GM19468 (cell line): ENCODE data around the gene ZNF714.

Experiments used
- ATAC-seq: cut with Tn5 transposase; IDR thresholded peaks from one replicate; pipeline ENCODE4 v1.9.1; 2021; ENCODE audit warnings: mild to moderate bottlenecking, moderate library complexity, moderate number of reproducible peaks; ENCODE audit not compliant: unreplicated experiment; ENCODE audit errors: extremely low read depth

ZNF714 gene

DNA sequence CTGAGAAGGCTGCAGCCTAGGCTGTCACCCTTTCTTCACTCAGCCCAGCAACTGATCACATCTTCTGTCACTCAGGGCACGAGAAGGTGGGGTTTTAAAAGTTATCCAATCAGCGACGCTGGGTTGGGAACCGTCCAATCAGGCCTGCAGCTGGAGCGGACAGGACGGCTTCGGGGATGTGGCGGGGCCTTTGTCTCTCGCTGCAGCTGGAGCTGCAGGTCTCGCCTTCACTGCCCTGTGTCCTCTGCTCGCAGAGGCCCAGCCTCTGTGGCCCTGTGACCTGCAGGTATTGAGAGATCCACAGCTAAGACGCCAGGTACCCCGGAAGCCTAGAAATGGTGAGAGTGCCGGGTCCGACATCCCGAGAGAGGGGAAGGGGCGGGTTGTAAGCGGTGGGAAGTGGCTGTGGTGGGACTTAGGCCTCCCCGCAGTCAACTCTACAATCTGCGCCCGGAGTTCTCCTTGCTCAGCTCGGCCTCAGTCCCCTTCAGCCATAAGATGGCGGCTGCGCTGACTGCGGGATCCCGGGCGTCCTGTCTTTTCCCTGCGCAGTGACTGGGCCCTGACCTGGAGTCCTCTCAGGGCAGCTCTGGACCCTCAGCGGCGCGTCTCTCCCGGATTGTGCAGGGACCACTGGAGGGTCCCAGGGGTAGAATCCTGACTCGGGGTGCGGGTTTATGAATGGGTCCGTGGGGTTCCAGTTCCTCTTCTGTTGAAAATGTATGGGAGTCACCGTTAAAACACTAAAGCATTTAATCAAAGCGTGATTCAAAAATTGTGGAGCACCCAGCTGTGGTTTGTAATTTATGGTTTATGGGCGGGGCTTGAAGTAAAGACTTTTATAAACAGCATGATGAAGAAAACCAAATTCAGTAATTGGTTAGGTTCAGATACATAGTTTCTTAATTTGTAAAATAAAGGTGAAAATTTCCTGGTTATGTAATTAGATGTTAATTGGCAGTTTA, at the start of gene ZNF714:
ZNF714 (plus strand) TSS at position 193 of the 965 bp plus-strand sequence. CDS start 16,066 bp downstream, outside the sequence.
- peak; percentile 97 for ATAC-seq

- ATAC-seq: no peak
Measured at GRCh38 chr19:21045028-21045427, 37.0 kb upstream of the ZNF714 start.

DNA sequence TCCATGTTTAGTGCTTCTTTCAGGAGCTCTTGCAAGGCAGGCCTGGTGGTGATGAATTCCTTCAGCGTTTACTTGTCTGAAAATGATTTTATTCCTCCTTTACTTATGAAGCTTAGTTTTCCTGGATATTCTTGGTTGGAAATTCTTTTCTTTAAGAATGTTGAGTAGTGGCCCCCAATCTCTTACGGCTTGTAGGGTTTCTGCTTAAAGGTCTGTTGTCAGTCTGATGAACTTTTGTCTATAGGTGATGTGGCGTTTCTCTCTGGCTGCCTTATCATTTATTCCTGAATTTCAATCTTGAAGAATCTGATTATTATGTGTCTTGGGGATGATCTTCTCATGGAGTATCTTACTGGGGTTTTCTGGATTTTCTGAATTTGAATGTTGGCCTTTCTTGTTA, 35.5 kb upstream of the ZNF714 start:
- no peak for ATAC-seq

GRCh38 chr19:21047716-21048115, 34.3 kb upstream of the ZNF714 start:
- no peak for ATAC-seq

GRCh38 chr19:21052902-21053301, 29.1 kb upstream of the ZNF714 start:
- ATAC-seq: no peak

DNA sequence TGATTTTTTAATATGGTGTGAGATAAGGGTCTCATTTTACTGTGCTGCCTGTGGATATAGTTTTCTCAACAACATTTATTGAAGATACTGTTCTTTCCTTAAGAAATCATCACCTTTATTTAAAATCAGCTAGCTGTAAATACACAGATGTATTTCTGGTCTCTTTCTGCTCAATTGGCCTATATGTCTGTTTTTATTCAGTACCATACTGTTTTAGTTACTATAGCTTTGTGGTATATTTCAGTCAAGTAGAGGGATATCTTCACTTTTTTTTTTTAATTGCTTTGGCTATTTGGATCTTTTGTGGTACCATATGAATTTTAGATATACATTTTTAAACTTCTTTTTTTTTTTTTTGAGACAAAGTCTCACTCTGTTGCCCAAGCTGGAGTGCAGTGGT, 16.7 kb upstream of the ZNF714 start:
- no peak for ATAC-seq

DNA sequence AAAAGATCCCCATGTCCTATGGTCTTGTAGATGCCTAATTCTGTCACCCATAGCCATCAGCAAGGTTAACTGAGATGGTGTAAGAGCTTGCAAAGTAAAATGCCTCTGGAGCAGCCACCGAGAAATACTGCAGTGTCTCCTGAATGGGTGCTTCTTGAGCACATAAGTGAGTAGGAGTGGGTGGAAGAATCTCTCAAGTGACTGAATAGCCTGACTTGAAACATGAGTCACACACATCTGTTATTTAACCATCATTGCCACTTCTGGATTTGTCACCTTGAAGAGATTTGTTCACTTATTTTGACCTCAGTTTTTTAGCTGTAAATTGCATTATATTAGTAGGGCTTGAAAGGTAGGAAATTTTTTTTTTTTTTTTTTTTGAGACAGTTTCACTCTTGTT, 2.3 kb downstream of the ZNF714 start:
- ATAC-seq: no peak

GRCh38 chr19:21087871-21088270, 5.9 kb downstream of the ZNF714 start:
- ATAC-seq: no peak

GRCh38 chr19:21092109-21092508, 10.1 kb downstream of the ZNF714 start:
- ATAC-seq: no peak

DNA sequence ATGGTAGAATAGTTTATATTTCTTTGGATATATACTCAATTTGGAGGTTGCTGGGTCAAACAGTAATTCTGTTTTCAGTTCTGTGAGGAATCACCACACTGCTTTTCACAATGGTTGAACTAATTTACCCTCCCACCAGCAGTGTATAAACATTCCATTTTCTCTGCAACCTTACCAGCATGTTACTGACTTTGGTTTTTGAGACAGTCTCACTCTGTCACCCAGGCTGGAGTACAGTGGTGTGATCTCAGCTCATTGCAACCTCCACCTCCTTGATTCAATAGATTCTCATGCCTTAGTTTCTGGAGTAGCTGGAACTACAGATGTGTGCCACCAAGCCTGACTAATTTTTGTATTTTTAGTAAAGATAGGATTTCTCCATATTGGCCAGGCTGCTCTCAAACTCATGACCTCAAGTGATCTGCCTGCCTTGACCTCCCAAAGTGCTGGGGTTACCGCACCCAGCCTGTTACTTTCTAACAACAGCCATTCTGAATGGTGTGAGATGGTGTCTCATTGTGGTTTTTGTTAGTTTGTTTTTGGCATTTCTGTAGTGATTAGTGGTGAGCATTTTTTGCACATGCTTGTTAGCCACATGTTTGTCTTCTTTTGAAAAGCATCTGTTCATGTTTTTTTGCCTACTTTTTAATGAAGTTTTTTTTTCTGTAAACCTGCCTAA, 12.5 kb downstream of the ZNF714 start:
- ATAC-seq: no peak

DNA sequence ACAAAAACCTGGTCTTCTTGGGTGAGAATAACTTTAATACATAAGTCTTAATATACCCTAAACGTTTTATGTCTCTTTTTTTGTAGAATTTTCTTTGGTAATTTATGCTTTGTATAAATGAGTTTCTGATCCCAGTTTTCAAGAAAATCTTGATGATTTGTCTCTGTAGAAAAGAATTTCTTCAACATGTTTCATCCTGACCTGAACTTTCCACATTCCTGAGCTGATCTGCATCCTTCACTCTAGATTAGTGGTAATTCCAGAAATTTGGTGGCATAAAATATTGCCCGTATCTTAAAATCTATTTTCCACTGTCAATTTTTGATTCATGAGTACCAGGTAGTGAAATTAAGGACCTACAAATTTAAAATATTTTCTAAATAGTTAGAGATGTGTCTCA, 16.3 kb downstream of the ZNF714 start:
- no peak for ATAC-seq

DNA sequence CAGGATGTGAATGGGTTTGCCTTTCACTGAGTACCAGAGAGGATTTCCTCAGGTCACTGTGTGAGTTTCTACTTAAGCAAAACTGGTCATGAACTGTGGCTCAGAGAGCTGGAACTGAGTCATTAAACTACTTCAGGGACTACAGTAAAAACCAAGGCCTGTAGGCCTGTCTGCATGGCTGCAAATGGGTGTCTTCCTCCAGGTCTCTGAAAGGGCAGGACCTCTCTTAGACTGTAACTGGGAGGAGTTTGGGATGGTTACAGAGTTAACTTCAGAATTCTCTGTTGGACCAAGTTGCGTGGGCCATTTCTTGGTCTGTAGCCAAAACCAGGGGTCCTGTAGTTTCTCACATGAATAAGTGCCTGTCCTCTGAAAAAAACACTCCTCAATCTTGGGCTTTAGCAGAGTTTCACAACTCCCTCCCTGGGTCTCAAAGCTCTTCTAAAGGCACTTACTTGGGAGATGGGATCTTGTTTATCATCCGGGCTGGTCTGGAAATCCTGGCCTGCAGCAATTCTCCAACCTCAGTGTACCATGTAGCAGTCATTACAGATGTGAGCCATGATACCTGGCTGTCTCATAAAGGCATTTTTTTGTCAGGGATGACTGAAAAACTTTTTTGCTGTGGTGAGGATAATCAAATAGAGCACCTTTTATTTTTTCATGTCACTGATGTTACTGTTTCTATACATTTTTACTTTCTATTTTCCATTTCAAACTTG, 19.7 kb downstream of the ZNF714 start:
- ATAC-seq: no peak

DNA sequence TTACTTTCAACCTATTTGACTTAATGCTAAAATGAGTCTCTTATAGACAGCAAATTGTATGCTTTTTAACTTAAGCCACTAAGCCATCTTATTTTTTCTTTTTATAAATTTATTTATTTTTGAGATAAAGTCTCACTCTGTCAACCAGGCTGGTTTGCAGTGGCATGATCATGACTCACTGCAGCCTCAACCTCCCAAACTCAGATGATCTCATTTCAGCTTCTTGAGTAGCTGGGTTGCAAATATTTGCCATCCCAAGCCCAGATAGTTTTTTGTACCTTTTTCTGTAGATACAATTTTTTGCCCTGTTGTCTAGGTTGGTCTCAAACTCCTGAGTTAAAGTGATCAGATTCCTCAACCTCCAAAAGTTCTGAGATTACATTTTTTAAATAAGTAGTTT, 27.1 kb downstream of the ZNF714 start:
- ATAC-seq: no peak

- no peak for ATAC-seq
Measured at GRCh38 chr19:21110183-21110582, 28.2 kb downstream of the ZNF714 start.

DNA sequence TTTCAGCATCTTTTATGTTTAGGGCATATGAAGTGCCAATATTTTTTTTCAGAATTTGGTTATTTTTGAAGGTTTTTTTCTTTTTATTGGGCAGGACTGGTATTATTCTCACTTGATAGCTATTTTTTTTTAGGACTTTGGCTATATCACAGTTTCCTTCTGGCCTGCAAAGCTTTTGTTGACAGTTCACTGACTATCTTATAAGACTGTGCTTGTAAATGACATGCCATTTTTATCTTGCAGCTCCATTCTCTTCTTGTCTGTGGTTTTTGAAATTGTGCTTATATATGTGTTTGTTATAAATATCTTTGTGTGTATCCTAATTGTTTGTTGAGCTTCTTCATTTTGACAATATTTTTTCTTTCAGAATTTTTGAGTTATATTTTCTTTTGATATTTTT, 33.4 kb downstream of the ZNF714 start:
- no peak for ATAC-seq

GRCh38 chr19:21117041-21117907, 35.3 kb downstream of the ZNF714 start:
- no peak for ATAC-seq

- ATAC-seq: no peak
Measured at GRCh38 chr19:21126078-21126477, 44.1 kb downstream of the ZNF714 start.

- no peak for ATAC-seq
Measured at GRCh38 chr19:21127001-21127400, 45.0 kb downstream of the ZNF714 start.

GRCh38 chr19:21127898-21128297, 45.9 kb downstream of the ZNF714 start:
- no peak for ATAC-seq
